PFSK-1 (cell line): ENCODE measurements around the gene FDX1.

Experiments used
- FOXP2 ChIP-seq: optimal IDR thresholded peaks from 2 replicates; pipeline ENCODE3; 2011; ENCODE audit warnings: borderline replicate concordance, control low read depth, inconsistent platforms; ENCODE audit not compliant: insufficient read depth; ENCODE audit errors: extremely low read length, extremely low read depth
- POLR2AphosphoS5 ChIP-seq: IDR thresholded peaks from 2 replicates; pipeline ENCODE4 v1.6.1; 2012; ENCODE audit warnings: low read depth, mild to moderate bottlenecking, control low read depth, low read length, moderate library complexity
- REST ChIP-seq, 2 experiments: IDR thresholded peaks; 2 replicates each; pipeline versions ENCODE4 v1.6.1 to v1.8.0; 2011 to 2012; ENCODE audit warnings: low read depth in 2 of 2, low read length in 2 of 2, control low read depth in 1 of 2, inconsistent platforms in 1 of 2, mild to moderate bottlenecking in 1 of 2, moderate library complexity in 1 of 2; ENCODE audit not compliant: insufficient read depth in 1 of 2
- SIN3A ChIP-seq: IDR thresholded peaks from 2 replicates; pipeline ENCODE4 v1.6.1; 2012; ENCODE audit warnings: mild to moderate bottlenecking, low read length, moderate library complexity, borderline replicate concordance; ENCODE audit not compliant: insufficient read depth
- TAF1 ChIP-seq: IDR thresholded peaks from 2 replicates; pipeline ENCODE4 v1.6.1; 2012; ENCODE audit warnings: low read length, control low read depth, borderline replicate concordance; ENCODE audit not compliant: insufficient read depth

Gene FDX1

GRCh38 chr11:110447343-110447742, 17.6 kb downstream of the FDX1 start:
- TF ChIP-seq REST (IDR thresholded peaks at IDR 0.05; ENCODE audit: insufficient read depth in 1 of 2, low read depth in 2 of 2, low read length in 2 of 2) (no peak), FOXP2 (no peak), POLR2AphosphoS5 (no peak), TAF1 (no peak), SIN3A (no peak)

- TF ChIP-seq REST (IDR thresholded peaks at IDR 0.05; ENCODE audit: insufficient read depth in 1 of 2, low read depth in 2 of 2, low read length in 2 of 2) = no peak
- TF ChIP-seq SIN3A = no peak
- TF ChIP-seq TAF1 = no peak
- no peak for TF ChIP-seq FOXP2
- no peak for TF ChIP-seq POLR2AphosphoS5
Observed at GRCh38 chr11:110447897-110448745, 18.4 kb downstream of the FDX1 start.

- no peak for TF ChIP-seq FOXP2
- no peak for TF ChIP-seq REST (IDR thresholded peaks at IDR 0.05; ENCODE audit: insufficient read depth in 1 of 2, low read depth in 2 of 2, low read length in 2 of 2)
- no peak for TF ChIP-seq POLR2AphosphoS5
- no peak for TF ChIP-seq TAF1
- TF ChIP-seq SIN3A = no peak
Observed at GRCh38 chr11:110450246-110450645, 20.5 kb downstream of the FDX1 start.

- no peak for TF ChIP-seq REST (IDR thresholded peaks at IDR 0.05; ENCODE audit: insufficient read depth in 1 of 2, low read depth in 2 of 2, low read length in 2 of 2)
- no peak for TF ChIP-seq TAF1
- TF ChIP-seq SIN3A = no peak
- no peak for TF ChIP-seq FOXP2
- TF ChIP-seq POLR2AphosphoS5 = no peak
Observed at GRCh38 chr11:110452720-110453119, 23.0 kb downstream of the FDX1 start.
